Measurements from ENCODE around the gene MYL2.

MYL2 gene

GRCh38 chr12:110908377-110909152, 11.8 kb downstream of the MYL2 start:
- DNase-seq (ENCODE audit: low read depth), result no peak
- H3K4me3 ChIP-seq (ENCODE audit: low read depth, low read length), result no peak overlapping the region
- no peak for TF ChIP-seq CTCF (IDR thresholded peaks at IDR 0.05; ENCODE audit: control insufficient read depth, extremely low read depth, insufficient read depth)

GRCh38 chr12:110907583-110907982, 12.8 kb downstream of the MYL2 start:
- no peak overlapping the region for H3K4me3 ChIP-seq (ENCODE audit: low read depth, low read length)
- no peak for DNase-seq (ENCODE audit: low read depth)
- no peak for TF ChIP-seq CTCF (IDR thresholded peaks at IDR 0.05; ENCODE audit: control insufficient read depth, extremely low read depth, insufficient read depth)

- H3K4me3 ChIP-seq (ENCODE audit: low read depth, low read length), result no peak overlapping the region
- DNase-seq (ENCODE audit: low read depth), result no peak
- no peak for TF ChIP-seq CTCF (IDR thresholded peaks at IDR 0.05; ENCODE audit: control insufficient read depth, extremely low read depth, insufficient read depth)
Observed at GRCh38 chr12:110906985-110907384, 13.4 kb downstream of the MYL2 start.

- no peak overlapping the region for H3K4me3 ChIP-seq (ENCODE audit: low read depth, low read length)
- TF ChIP-seq CTCF (IDR thresholded peaks at IDR 0.05; ENCODE audit: control insufficient read depth, extremely low read depth, insufficient read depth), result no peak
- DNase-seq (ENCODE audit: low read depth), result no peak
Observed at GRCh38 chr12:110906516-110906915, 13.9 kb downstream of the MYL2 start.

- no peak overlapping the region for H3K4me3 ChIP-seq (ENCODE audit: low read depth, low read length)
Observed at GRCh38 chr12:110906083-110906482, 14.3 kb downstream of the MYL2 start.

GRCh38 chr12:110903511-110903910, 16.9 kb downstream of the MYL2 start:
- no peak overlapping the region for H3K4me3 ChIP-seq (ENCODE audit: low read depth, low read length)
- no peak for TF ChIP-seq CTCF (IDR thresholded peaks at IDR 0.05; ENCODE audit: control insufficient read depth, extremely low read depth, insufficient read depth)
- DNase-seq (ENCODE audit: low read depth), result no peak

More at GRCh38 chr12:110906083-110906482, 14.3 kb downstream of the MYL2 start:
- DNase-seq (ENCODE audit: low read depth), result no peak
- TF ChIP-seq CTCF (IDR thresholded peaks at IDR 0.05; ENCODE audit: control insufficient read depth, extremely low read depth, insufficient read depth), result peak; percentile 36

GRCh38 chr12:110901401-110901800, 19.0 kb downstream of the MYL2 start:
- no peak for TF ChIP-seq CTCF (IDR thresholded peaks at IDR 0.05; ENCODE audit: control insufficient read depth, extremely low read depth, insufficient read depth)

More at GRCh38 chr12:110901401-110901800, 19.0 kb downstream of the MYL2 start:
- H3K4me3 ChIP-seq (ENCODE audit: low read depth, low read length), result no peak overlapping the region
- DNase-seq (ENCODE audit: low read depth), result no peak

Measured in LNCaP clone FGC (cell line).